GM20431 (cell line): ENCODE data around the gene SLC2A6.

Experiments used
- in situ Hi-C: fragments of 300-500 bp; cut with MseI, MboI; formaldehyde crosslinking; loops from one replicate; pipeline ENCODE4 v1.15.0; 2020; ENCODE audit warnings: low sequenced_read_pairs; ENCODE audit not compliant: unreplicated experiment

The SLC2A6 gene

GRCh38 chr9:133448487-133448972 is 30.4 kb downstream of the SLC2A6 start:
- in situ Hi-C loops: no loop called here

DNA sequence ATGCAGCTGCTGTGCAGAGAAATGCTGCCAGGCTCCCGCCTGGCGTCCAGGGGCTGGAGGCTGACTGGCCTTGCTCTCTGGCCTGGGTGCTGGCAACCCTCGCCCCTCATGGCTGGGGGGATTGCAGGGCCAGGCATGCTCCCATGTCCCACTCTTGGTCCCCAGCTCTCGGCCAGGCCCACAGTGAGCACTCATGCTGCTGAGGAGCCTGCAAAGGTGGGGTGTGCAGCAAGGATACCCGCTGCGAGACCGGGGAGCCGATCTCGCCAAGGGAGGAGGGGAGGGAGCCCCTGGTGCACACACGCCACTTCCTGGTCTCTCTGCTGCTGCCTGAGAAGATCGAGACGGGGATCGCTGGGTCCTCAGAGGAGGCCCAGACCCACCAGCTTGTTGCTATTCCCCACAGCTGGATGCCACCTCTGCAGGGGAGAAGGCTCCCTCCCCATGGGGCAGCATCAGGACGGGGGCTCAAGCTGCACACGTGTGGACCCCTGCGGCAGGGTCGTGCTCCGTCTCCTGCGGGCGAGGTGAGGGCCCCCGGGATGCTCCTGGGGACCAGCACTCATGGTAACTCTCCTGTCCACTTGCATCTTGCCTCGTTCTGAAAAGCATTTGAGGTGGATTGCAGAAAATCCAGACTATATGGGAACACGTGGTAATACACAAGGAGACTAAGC is 33.5 kb downstream of the SLC2A6 start:
- in situ Hi-C loops: no loop called here

DNA sequence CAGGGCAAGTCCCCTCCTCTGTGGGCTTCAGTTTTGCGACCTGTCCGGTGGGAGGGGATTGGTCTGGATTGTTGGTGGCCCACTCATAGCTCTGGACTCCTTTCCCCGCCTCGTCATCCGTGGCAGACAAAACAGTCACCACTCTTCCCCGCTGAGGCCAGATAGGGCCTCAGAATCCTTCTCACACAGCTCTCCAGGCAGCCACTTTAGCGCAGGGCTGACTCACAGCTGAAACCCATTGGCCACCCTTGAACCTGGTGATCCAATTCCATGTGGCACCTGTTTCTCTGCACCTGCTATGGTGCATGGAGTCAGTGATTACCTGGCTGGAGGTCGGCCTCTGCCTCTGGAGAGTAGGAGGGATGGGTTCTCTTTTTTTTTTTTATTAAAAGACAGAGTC is 34.9 kb downstream of the SLC2A6 start:
- in situ Hi-C loops: no loop called here

- in situ Hi-C loops: no loop called here
These were observed 35.7 kb downstream of the SLC2A6 start for GRCh38 chr9:133443248-133443647.

- in situ Hi-C loops: no loop called here
These were observed 37.3 kb downstream of the SLC2A6 start for GRCh38 chr9:133441571-133441970.

DNA sequence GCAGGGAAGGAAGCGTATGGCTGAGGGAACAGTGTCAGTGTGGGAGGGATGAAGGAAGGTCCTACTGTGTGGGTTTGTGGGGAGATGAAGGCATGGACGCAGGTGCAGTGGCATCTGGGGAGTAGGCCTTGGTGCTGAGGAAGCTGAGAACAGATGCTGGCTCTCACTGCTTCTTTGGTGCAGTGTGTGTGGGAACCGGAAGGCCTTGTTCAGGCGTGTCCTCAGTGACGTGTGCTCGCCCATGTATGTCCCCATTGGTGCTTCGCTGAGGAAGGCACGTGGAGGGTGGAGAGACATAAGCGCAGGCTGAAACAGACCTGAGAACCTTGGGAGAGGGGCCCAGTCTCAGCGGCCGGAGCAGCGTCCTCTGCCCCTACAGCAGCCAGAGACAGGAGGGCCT is 38.0 kb downstream of the SLC2A6 start:
- in situ Hi-C loops: no loop called here

GRCh38 chr9:133439337-133439736 is 39.6 kb downstream of the SLC2A6 start:
- in situ Hi-C loops: no loop called here

DNA sequence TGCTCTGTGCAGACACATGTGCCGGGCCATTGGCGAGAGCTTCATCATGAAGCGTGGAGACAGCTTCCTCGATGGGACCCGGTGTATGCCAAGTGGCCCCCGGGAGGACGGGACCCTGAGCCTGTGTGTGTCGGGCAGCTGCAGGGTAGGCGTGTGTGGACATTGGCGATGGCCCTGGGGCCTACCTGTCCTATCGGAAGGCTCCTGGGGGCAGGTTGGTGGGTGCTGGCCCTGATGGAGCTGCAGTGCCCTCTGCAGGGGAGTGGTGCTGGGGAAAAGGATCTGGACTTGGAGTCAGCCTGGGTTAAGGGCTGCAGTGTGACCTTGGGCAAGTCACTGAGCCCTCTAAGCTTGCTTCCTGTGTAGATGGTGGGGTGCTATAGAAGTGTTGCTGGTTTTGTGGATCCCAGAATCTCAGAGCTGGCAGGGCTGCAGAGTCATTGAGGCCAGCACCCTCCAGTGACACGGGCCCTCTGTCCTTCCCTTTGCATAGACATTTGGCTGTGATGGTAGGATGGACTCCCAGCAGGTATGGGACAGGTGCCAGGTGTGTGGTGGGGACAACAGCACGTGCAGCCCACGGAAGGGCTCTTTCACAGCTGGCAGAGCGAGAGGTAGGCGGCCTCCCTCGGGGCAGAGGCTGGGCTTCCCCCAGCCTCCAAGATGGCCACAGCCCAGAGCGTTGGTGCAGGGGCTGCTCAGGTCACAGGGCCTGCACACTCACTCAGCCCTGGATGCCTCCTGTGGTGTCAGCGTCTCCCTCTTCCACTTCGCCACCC is 41.0 kb downstream of the SLC2A6 start:
- in situ Hi-C loops: no loop called here

- in situ Hi-C loops: no loop called here
These were observed 42.2 kb downstream of the SLC2A6 start for GRCh38 chr9:133436681-133437080.

- in situ Hi-C loops: no loop called here
These were observed 45.5 kb downstream of the SLC2A6 start for GRCh38 chr9:133433351-133433843.

- in situ Hi-C loops: no loop called here
These were observed 48.7 kb downstream of the SLC2A6 start for GRCh38 chr9:133430244-133430643.

DNA sequence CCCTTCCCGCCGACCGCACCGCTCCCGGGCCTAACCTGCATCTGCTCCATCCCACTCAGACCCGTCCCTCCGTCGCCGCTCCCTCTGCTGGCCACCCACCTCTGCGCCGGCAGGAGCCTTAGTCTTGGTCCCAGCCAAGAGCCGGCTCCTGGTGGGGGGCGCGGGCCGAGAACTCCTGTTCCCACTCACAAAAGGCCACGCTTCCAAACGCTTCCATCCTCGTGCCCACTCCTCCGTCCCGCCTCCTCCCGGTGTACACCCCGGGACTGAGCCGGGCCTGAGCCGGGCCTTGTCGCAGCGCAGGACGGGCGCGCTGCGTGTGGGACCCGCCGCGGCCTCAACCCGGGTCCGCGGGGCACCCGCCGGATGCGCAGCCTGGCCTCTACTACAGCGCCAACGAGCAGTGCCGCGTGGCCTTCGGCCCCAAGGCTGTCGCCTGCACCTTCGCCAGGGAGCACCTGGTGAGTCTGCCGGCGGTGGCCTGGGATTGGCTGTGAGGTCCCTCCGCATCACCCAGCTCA is 49.2 kb downstream of the SLC2A6 start:
- in situ Hi-C loops: no loop called here

DNA sequence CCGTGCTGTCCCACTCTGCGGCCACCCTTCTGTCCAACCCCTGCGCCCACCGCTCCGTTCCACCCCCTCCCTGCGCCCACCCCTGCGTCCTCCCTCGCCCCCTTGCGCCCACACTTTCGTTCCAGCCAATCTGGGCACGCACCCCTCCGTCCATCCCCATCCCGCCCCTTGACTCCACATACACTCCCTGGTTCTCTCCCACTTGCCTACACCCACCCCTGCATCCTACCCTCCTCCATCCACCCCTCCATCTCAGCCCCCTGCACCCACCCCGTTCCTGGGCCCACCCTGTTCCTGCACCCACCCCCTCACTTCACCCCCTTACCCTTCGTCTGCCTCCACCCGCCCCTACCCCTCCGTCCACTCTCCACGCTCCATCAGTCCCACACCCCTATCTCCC is 49.7 kb downstream of the SLC2A6 start:
- in situ Hi-C loops: no loop called here

DNA sequence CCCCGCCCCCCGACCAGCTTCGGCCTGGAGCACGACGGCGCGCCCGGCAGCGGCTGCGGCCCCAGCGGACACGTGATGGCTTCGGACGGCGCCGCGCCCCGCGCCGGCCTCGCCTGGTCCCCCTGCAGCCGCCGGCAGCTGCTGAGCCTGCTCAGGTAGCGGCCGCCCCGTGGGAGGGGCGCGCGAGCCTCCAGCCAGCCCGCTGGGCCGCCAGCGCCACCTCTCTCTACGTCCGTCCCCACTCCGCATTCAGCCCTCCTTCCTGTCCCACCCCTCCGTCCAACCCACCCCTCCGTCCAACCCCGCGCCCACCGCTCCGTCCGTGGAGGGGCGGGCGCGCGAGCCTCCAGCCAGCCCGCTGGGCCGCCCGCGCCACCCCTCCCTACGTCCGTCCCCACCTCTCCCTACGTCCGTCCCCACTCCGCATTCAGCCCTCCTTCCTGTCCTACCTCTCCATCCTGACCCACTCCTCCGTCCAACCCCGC is 50.2 kb downstream of the SLC2A6 start:
- in situ Hi-C loops: no loop called here

- in situ Hi-C loops: no loop called here
These were observed 51.1 kb downstream of the SLC2A6 start for GRCh38 chr9:133427658-133428348.

- in situ Hi-C loops: no loop called here
These were observed 52.9 kb downstream of the SLC2A6 start for GRCh38 chr9:133426011-133426410.

GRCh38 chr9:133425049-133425632 is 53.8 kb downstream of the SLC2A6 start:
- in situ Hi-C loops: no loop called here

DNA sequence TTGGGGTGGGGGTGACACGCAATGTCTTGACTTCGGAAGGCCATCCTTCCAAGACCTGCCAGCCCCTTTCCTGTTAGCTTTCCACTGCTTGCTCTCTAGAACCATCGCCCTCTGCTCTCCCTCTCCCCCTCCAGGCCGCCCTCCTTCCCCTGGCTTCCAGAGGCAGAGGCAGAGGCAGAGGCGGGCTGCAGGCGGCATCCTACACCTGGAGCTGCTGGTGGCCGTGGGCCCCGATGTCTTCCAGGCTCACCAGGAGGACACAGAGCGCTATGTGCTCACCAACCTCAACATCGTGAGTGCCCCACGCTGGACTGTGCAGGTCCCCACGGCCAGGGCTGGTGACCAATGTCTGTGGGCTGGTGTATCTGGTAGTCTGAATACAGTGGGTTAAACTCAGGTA is 54.7 kb downstream of the SLC2A6 start:
- in situ Hi-C loops: no loop called here

GRCh38 chr9:133423216-133423615 is 55.7 kb downstream of the SLC2A6 start:
- in situ Hi-C loops: no loop called here
